Adrenal gland (tissue), 5 donors: ENCODE data around the gene PCDHB10.

Experiments used
- POLR2A ChIP-seq, 2 donors: fragments of 450-650 bp; IDR thresholded peaks; one replicate each; pipeline ENCODE4 v1.6.1; 2017; ENCODE audit warnings: antibody characterized with exemption in 2 of 2, mild to moderate bottlenecking in 2 of 2, moderate library complexity in 1 of 2
- TF ChIP-seq, protein P1 (sequence below), 6 experiments: fragments of 450-650 bp in 4 of 6; fragments of 200-600 bp in 2 of 6; sonication (generic) in 1 of 6; IDR thresholded peaks; 1 replicate in 5 of 6; 2 replicates in 1 of 6; pipeline versions ENCODE4 v1.5.1 to v1.8.0; 2016 to 2021; ENCODE audit warnings: antibody characterized with exemption in 6 of 6, mild to moderate bottlenecking in 2 of 6, moderate library complexity in 1 of 6
- donor health status: DM: no; HTN: no; CAD: no.

DNA sequence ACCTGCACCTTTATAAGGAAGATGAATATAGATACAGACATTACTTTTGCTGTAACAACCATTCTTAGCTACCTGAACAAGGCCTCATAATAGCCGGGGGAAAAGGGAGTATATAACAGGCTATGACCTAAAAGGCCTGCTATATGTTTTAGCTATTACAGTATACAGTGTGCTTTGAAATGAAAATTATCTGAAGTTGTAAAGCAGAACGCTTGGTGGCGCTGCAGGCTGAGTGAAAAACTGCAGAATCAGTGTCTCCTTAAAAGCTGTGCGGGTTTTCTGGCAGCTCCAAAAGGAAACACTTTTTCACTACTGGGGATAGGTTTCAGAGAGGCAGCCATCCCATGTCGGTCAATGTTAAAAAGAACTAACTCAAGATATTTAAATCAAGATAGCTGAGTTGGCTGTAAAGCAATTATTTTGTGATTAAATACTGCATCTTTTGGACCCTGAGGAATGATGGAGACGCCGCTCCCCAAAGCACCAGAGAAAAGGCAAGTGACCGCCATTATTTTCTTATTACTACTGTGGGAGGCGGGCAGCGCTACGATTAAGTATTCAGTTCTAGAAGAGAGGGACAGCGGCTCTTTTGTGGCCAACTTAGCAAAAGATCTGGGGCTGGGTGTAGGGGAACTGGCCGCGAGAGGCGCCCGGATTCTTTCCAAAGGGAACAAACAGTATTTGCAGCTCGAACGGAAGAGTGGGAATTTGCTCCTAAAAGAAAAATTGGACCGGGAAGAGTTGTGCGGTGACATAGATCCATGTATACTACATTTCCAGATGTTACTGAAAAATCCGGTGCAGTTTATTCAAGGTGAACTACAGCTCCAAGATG, 36.4 kb upstream of the PCDHB10 start:
- TF ChIP-seq, protein P1, sequence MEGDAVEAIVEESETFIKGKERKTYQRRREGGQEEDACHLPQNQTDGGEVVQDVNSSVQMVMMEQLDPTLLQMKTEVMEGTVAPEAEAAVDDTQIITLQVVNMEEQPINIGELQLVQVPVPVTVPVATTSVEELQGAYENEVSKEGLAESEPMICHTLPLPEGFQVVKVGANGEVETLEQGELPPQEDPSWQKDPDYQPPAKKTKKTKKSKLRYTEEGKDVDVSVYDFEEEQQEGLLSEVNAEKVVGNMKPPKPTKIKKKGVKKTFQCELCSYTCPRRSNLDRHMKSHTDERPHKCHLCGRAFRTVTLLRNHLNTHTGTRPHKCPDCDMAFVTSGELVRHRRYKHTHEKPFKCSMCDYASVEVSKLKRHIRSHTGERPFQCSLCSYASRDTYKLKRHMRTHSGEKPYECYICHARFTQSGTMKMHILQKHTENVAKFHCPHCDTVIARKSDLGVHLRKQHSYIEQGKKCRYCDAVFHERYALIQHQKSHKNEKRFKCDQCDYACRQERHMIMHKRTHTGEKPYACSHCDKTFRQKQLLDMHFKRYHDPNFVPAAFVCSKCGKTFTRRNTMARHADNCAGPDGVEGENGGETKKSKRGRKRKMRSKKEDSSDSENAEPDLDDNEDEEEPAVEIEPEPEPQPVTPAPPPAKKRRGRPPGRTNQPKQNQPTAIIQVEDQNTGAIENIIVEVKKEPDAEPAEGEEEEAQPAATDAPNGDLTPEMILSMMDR (IDR thresholded peaks at IDR 0.05) = no peak
- no peak for TF ChIP-seq POLR2A (IDR thresholded peaks at IDR 0.05)
